MM.1S (cell line): Measurements from ENCODE around the gene WNT9B.

Experiments used
- DNase-seq: peaks from one replicate; pipeline ENCODE4 v3.0.0-alpha.2; 2015
- H2AFZ ChIP-seq: fragments of 300-600 bp; sonication (generic); 2 replicates; pipeline ENCODE4 v1.6.0; 2016; ENCODE audit warnings: antibody characterized with exemption, low read length
- H3F3A ChIP-seq: fragments of 300-600 bp; sonication (generic); 2 replicates; pipeline ENCODE4 v1.6.1; 2016; ENCODE audit warnings: mild to moderate bottlenecking, antibody characterized with exemption, low read length, moderate library complexity, mixed read lengths; ENCODE audit not compliant: insufficient read depth
- H3K27ac ChIP-seq: fragments of 300-600 bp; sonication (generic); 2 replicates; pipeline ENCODE4 v1.5.1; 2016; ENCODE audit warnings: mild to moderate bottlenecking, low read length
- H3K27me3 ChIP-seq: fragments of 300-600 bp; sonication (generic); replicated peaks from 2 replicates; pipeline ENCODE4 v1.6.0; 2016; ENCODE audit warnings: low read length; ENCODE audit not compliant: insufficient read depth
- H3K36me3 ChIP-seq: fragments of 300-600 bp; sonication (generic); replicated peaks from 2 replicates; pipeline ENCODE4 v1.6.1; 2016; ENCODE audit warnings: mild to moderate bottlenecking, low read length, mixed read lengths; ENCODE audit not compliant: insufficient read depth
- H3K4me1 ChIP-seq: fragments of 300-600 bp; sonication (generic); 2 replicates; pipeline ENCODE4 v1.6.1; 2016; ENCODE audit warnings: low read length, mixed read lengths
- H3K4me2 ChIP-seq: fragments of 300-600 bp; sonication (generic); 2 replicates; pipeline ENCODE4 v1.6.0; 2016; ENCODE audit warnings: low read depth, low read length
- H3K4me3 ChIP-seq: fragments of 300-600 bp; sonication (generic); 2 replicates; pipeline ENCODE4 v1.5.1; 2016; ENCODE audit warnings: low read length, mixed read lengths
- H3K79me2 ChIP-seq: fragments of 300-600 bp; sonication (generic); 2 replicates; pipeline ENCODE4 v1.6.1; 2016; ENCODE audit warnings: mixed run types, low read length, mixed read lengths
- H3K9ac ChIP-seq: fragments of 300-600 bp; sonication (generic); 2 replicates; pipeline ENCODE4 v1.6.1; 2016; ENCODE audit warnings: low read length, mixed read lengths
- H3K9me2 ChIP-seq: fragments of 300-600 bp; sonication (generic); replicated peaks from 2 replicates; pipeline ENCODE4 v1.6.1; 2016; ENCODE audit warnings: mild to moderate bottlenecking, low read length, mixed read lengths; ENCODE audit not compliant: insufficient read depth
- H3K9me3 ChIP-seq: fragments of 300-600 bp; sonication (generic); replicated peaks from 2 replicates; pipeline ENCODE4 v1.6.1; 2016; ENCODE audit warnings: mild to moderate bottlenecking, low read length, mixed read lengths; ENCODE audit not compliant: insufficient read depth
- H4K20me1 ChIP-seq: fragments of 300-600 bp; sonication (generic); 2 replicates; pipeline ENCODE4 v1.6.1; 2016; ENCODE audit warnings: mild to moderate bottlenecking, low read length, moderate library complexity, mixed read lengths; ENCODE audit not compliant: insufficient read depth
- EZH2 ChIP-seq: fragments of 300-600 bp; sonication (generic); optimal IDR thresholded peaks from 2 replicates; pipeline ENCODE3; 2017; ENCODE audit warnings: low read depth, mild to moderate bottlenecking, antibody characterized with exemption, low read length, mixed read lengths
- EZH2phosphoT487 ChIP-seq: fragments of 300-600 bp; sonication (generic); IDR thresholded peaks from 2 replicates; pipeline ENCODE4 v1.6.1; 2018; ENCODE audit warnings: antibody characterized with exemption, low read length
- TF ChIP-seq, protein P1 (sequence below): fragments of 300-600 bp; sonication (generic); IDR thresholded peaks from 2 replicates; pipeline ENCODE4 v1.5.1; 2016; ENCODE audit warnings: antibody characterized with exemption, low read length, mixed read lengths

The WNT9B gene

DNA sequence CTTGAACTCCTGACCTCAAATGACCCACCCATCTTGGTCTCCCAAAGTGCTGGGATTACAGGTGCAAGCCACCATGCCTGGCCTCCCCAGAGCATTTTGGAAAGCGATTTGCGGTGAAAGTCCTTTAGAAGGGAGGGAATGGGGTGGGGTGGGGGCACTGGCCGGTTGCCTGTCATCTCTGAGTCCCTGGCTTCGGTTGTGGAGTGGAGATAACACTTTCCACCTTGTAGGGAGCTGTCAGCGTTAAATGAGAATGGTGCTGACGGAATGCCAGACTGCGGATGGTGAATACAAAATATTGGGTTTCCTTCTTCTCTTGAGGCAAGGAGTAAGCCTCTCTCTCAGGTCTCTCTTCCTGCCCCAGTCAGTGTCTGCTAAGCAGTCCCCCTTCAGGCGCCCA, 27.7 kb upstream of the WNT9B start:
- no peak for DNase-seq
- TF ChIP-seq EZH2 = no peak
- no peak for TF ChIP-seq EZH2phosphoT487
- TF ChIP-seq, protein P1, sequence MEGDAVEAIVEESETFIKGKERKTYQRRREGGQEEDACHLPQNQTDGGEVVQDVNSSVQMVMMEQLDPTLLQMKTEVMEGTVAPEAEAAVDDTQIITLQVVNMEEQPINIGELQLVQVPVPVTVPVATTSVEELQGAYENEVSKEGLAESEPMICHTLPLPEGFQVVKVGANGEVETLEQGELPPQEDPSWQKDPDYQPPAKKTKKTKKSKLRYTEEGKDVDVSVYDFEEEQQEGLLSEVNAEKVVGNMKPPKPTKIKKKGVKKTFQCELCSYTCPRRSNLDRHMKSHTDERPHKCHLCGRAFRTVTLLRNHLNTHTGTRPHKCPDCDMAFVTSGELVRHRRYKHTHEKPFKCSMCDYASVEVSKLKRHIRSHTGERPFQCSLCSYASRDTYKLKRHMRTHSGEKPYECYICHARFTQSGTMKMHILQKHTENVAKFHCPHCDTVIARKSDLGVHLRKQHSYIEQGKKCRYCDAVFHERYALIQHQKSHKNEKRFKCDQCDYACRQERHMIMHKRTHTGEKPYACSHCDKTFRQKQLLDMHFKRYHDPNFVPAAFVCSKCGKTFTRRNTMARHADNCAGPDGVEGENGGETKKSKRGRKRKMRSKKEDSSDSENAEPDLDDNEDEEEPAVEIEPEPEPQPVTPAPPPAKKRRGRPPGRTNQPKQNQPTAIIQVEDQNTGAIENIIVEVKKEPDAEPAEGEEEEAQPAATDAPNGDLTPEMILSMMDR = no peak
- H3K36me3 ChIP-seq = no peaks in the 10 kb centered on the region
- H3K9me3 ChIP-seq = no peaks in the 10 kb centered on the region
- no peaks in the 10 kb centered on the region for H3K4me1 ChIP-seq
- H2AFZ ChIP-seq = no peak overlapping the region
- peaks cover 40% of the 10 kb centered on the region for H3K27me3 ChIP-seq
- H3K79me2 ChIP-seq = no peaks in the 10 kb centered on the region
- no peak overlapping the region for H3K4me3 ChIP-seq
- no peak overlapping the region for H3K27ac ChIP-seq
- no peak overlapping the region for H3K4me2 ChIP-seq
- H3F3A ChIP-seq = no peaks in the 10 kb centered on the region
- no peaks in the 10 kb centered on the region for H4K20me1 ChIP-seq
- no peaks in the 10 kb centered on the region for H3K9me2 ChIP-seq
- H3K9ac ChIP-seq = no peak overlapping the region

DNA sequence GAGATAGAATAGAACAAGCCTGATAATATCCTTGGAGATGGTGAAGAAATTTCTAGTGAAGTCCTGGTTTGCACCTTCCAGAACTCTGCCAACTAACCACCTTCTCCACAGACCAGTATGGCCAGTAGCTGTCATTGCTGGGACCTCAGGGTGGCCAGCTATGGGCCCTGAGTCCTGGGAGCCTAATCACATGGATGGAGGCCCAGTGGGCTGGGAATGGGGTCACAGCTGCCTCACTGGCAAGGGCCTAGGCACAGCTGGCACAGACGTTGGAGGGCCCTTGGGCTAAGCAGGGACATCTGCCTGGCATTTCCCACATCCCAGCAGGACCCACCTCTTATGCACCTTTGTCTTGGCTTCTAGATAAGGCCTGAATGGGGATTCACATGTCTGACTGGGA, 25.3 kb upstream of the WNT9B start:
- TF ChIP-seq, protein P1 = no peak
- TF ChIP-seq EZH2 = no peak
- TF ChIP-seq EZH2phosphoT487 = no peak
- H3K4me3 ChIP-seq = no peak overlapping the region
- no peaks in the 10 kb centered on the region for H3K4me1 ChIP-seq
- H3K79me2 ChIP-seq = no peaks in the 10 kb centered on the region
- H3K9ac ChIP-seq = no peak overlapping the region
- no peaks in the 10 kb centered on the region for H3K36me3 ChIP-seq
- H3K27me3 ChIP-seq = peaks cover 15% of the 10 kb centered on the region
- no peaks in the 10 kb centered on the region for H3K9me2 ChIP-seq
- no peaks in the 10 kb centered on the region for H3F3A ChIP-seq
- H3K9me3 ChIP-seq = no peaks in the 10 kb centered on the region
- no peaks in the 10 kb centered on the region for H4K20me1 ChIP-seq
- H3K4me2 ChIP-seq = no peak overlapping the region
- DNase-seq = no peak
- H3K27ac ChIP-seq = no peak overlapping the region
- no peak overlapping the region for H2AFZ ChIP-seq

DNA sequence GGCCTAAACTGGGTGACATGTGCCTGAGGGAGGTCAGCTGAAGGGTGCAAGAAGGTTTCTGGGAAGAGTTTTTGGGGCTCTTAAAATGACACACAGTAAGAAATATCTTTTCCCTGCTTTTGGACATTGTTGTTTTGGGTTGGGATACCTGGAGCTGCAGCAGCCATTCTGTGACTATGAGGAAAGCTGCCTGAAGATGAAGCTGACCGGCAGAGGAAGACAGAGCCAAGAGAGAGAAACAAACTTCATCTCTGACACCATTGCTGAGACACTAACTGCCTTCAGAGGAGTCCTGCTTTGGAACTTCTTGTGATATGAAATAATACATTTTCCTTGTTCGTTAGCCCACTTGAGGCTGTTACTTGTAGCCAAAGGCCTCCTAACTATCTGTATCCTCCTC, 24.1 kb upstream of the WNT9B start:
- Histone ChIP-seq H3K9me3 (no peaks in the 10 kb centered on the region), H4K20me1 (no peaks in the 10 kb centered on the region), H3K4me2 (no peak overlapping the region), H3K9me2 (no peaks in the 10 kb centered on the region), H3K4me1 (no peaks in the 10 kb centered on the region), H2AFZ (no peak overlapping the region), H3K4me3 (no peak overlapping the region), H3K27ac (no peak overlapping the region), H3K9ac (no peak overlapping the region), H3K36me3 (no peaks in the 10 kb centered on the region), H3F3A (no peaks in the 10 kb centered on the region), H3K79me2 (no peaks in the 10 kb centered on the region), H3K27me3 (0 out of 2 replicates have a peak, but pooled peaks cover 4% of the 10 kb centered on the region)
- TF ChIP-seq, protein P1 = no peak
- DNase-seq = no peak
